Measurements from ENCODE around the gene KRTAP10-3. TPM values are rescaled to one million over a fixed set of nuclear protein-coding genes. Genes with fewer than 3 reads are reported as not detected.
"Not testable (repeated sequence)": the region's sequence is repeated elsewhere in the genome, so short reads cannot be mapped to it uniquely, and the experiment has no call there.

The KRTAP10-3 gene
- total RNA-seq, 4 donors from 2014 or later, result not detected

DNA sequence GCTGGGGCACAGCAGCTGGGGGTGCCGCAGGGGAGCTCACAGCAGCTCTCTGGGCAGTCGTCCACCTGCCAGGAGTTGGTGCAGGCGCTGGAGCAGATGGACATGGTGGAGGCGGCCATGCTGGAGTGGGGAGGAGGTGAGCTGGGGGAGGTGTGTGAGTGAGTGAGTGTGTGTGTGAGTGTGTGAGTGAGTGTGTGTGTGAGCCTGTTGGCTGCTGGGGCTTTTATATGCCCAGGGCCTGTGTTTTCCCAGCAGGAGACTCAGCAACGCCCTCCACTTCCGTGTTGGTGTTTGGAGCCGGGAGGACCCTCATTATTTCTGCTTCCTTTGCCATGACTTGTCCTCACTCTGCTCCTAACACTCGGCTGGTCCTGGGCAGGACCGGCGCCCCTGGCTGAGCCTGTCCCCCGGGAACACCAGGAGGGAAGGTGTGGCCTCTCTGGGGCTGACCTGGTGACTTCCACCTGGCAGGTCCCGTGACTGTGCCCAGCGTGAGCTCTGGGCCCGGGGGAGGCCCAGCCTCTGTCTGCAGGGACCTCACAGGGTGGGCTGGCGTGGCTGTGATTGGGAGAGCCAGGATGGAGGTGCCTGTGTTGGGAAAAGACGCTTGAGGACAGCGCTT is 7.1 kb downstream of the KRTAP10-3 start, which contains the start of gene KRTAP10-2:
TSS of gene KRTAP10-2 (minus strand) at position 166 of the 622 bp plus-strand sequence. CDS start at position 119, 47 bp downstream.
- DNase-seq, result no peak
- WGBS, 2 donors, result 32 to 42% methylated on average over 4 to 11 of the region's 17 CpGs
- TF ChIP-seq POLR2A (IDR thresholded peaks at IDR 0.05), result no peak
- TF ChIP-seq, protein P1, sequence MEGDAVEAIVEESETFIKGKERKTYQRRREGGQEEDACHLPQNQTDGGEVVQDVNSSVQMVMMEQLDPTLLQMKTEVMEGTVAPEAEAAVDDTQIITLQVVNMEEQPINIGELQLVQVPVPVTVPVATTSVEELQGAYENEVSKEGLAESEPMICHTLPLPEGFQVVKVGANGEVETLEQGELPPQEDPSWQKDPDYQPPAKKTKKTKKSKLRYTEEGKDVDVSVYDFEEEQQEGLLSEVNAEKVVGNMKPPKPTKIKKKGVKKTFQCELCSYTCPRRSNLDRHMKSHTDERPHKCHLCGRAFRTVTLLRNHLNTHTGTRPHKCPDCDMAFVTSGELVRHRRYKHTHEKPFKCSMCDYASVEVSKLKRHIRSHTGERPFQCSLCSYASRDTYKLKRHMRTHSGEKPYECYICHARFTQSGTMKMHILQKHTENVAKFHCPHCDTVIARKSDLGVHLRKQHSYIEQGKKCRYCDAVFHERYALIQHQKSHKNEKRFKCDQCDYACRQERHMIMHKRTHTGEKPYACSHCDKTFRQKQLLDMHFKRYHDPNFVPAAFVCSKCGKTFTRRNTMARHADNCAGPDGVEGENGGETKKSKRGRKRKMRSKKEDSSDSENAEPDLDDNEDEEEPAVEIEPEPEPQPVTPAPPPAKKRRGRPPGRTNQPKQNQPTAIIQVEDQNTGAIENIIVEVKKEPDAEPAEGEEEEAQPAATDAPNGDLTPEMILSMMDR (IDR thresholded peaks at IDR 0.05), result no peak
- Histone ChIP-seq H3K4me1 (peaks cover 0 to 35% (median 5%) of the 10 kb centered on the region in 3 donors), H3K27me3 (peaks cover 0 to 62% (median 0%) of the 10 kb centered on the region in 4 donors), H3K9me3 (peaks cover 0 to 6% (median 0%) of the 10 kb centered on the region in 3 donors), H3K27ac (no peak within 1 kb of the TSS), H3K36me3 (no peaks in the 10 kb centered on the region), H3K4me3 (no peak within 1 kb of the TSS)
- intact Hi-C loops (cut with DNase I), result no loop called here

DNA sequence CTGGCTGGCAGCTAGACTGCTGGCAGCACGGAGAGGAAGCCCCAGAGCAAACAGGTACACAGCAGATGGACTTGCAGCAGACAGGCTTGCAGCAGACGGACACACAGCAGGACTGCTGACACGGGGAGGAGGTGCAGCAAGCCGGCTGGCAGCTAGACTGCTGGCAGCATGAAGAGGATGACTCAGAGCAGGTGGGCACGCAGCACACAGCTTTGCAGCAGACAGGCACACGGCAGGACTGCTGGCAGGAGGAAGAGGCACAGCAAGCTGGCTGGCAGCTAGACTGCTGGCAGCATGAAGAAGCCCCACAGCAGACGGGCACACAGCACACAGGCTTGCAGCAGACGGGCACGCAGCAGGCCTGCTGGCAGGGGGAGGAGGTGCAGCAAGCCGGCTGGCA is 7.8 kb downstream of the KRTAP10-3 start:
- DNase-seq, result no peak
- Histone ChIP-seq H3K4me3 (no peak overlapping the region), H3K4me1 (peaks cover 0 to 35% (median 5%) of the 10 kb centered on the region in 3 donors), H3K9me3 (peaks cover 0 to 11% (median 0%) of the 10 kb centered on the region in 3 donors), H3K36me3 (no peaks in the 10 kb centered on the region), H3K27me3 (peaks cover 0 to 57% (median 0%) of the 10 kb centered on the region in 4 donors), H3K27ac (no peak overlapping the region)
- no peak for TF ChIP-seq POLR2A (IDR thresholded peaks at IDR 0.05)
- TF ChIP-seq, protein P1 (IDR thresholded peaks at IDR 0.05), result peak in 1 of 6 experiments; percentile 41
- 15 to 17% methylated on average over 5 to 6 of the region's 10 CpGs for whole genome bisulfite sequencing, 2 donors
- intact Hi-C loops (cut with DNase I), result no loop called here

DNA sequence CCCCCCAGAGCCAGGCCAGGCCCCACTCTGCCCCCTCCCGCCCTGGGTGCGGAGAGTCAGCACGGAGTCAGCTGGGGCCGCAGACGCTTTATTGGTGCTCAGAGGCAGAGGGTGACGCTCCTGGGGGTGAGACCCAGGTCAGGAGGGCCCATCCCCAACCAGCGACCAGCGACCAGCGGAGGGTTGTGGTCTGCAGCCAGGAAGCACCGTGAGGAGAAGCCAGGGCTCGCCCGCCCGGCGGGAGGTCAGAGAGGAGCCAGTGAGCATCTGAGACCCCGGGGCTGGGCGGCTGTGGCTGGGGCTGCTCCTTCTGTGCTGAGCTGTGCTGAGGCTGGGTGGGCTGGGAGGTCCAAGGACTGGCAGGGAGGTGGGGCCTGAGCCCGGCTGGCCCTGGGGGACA is 8.3 kb downstream of the KRTAP10-3 start:
- peaks cover 0 to 35% (median 5%) of the 10 kb centered on the region in 3 donors for H3K4me1 ChIP-seq
- H3K9me3 ChIP-seq, result peaks cover 0 to 11% (median 0%) of the 10 kb centered on the region in 3 donors
- H3K27ac ChIP-seq; intact Hi-C loops (cut with DNase I); H3K36me3 ChIP-seq; DNase-seq; H3K4me3 ChIP-seq: not testable (repeated sequence)
- H3K27me3 ChIP-seq, result peaks cover 0 to 52% (median 0%) of the 10 kb centered on the region in 4 donors
- WGBS, 2 donors, result 0% methylated on average over 1 of the region's 17 CpGs; no CpG with 5 or more reads in 1 of the 2 donors

DNA sequence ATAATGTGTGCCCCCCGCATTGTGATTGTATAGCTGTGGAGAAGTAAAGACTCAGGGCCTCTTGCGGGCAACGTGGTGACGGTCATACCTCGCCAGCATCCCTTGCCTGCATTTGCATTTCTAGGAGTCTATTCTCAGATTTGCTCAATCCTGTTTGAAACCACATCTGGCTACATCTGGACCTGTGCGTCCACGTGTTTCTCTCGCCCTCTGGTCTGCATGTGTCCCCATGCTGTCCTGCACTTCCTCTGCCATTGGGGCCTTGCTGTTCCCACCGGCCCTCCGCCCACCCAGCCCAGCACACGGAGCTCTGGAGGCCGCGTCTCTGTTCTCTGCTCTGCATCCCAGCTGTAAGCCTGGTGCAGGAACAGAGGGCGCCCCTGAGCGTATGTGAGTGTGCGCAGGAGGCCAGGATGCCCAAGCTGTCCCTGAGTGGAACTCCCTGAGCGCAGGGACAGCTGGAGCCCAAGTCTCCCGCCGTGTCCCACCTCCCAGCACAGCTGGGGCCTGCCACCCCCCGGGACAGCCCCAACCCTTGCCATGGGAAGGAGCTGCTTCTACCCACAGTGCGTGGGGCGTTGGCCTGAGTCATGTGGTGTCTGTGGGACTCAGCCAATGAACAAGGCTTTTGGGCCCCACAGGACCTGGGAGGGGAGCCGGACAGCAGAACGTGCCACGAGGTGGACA is 8.9 kb downstream of the KRTAP10-3 start:
- Histone ChIP-seq H3K27ac (no peak overlapping the region), H3K4me3 (no peak overlapping the region), H3K36me3 (no peaks in the 10 kb centered on the region), H3K9me3 (peaks cover 0 to 11% (median 0%) of the 10 kb centered on the region in 3 donors), H3K4me1 (peaks cover 0 to 35% (median 5%) of the 10 kb centered on the region in 3 donors), H3K27me3 (peaks cover 0 to 49% (median 0%) of the 10 kb centered on the region in 4 donors)
- TF ChIP-seq, protein P1 (IDR thresholded peaks at IDR 0.05), result no peak
- TF ChIP-seq POLR2A (IDR thresholded peaks at IDR 0.05), result no peak
- 61 to 66% methylated on average over 12 to 13 of the region's 25 CpGs for WGBS, 2 donors
- DNase-seq, result no peak
- intact Hi-C loops (cut with DNase I), result no loop called here

DNA sequence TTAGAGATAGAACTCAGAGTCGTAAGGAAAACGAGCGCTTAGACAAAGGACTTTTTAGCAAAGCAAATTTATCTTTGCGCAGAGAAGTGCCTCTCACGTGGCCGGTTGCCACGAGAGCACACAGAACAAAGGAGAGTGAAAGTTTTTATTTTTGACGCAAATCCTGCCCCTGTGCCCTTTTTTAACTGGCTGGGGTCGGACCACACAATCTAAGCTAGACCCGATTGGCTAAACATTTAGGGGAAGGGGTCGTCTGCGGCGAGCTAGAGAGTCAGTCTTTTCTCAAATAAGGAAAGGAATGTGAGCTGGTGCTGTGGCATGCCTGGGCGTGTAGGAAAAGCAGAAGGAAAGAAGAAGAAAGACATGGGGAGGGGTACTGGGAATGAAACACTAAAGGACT is 9.7 kb downstream of the KRTAP10-3 start:
- H3K36me3 ChIP-seq, result no peaks in the 10 kb centered on the region
- no peak for DNase-seq
- no peak overlapping the region for H3K27ac ChIP-seq
- peaks cover 0 to 45% (median 0%) of the 10 kb centered on the region in 4 donors for H3K27me3 ChIP-seq
- no peak for TF ChIP-seq POLR2A (IDR thresholded peaks at IDR 0.05)
- TF ChIP-seq, protein P1 (IDR thresholded peaks at IDR 0.05), result no peak
- peaks cover 0 to 11% (median 0%) of the 10 kb centered on the region in 3 donors for H3K9me3 ChIP-seq
- H3K4me3 ChIP-seq, result peak overlapping the region in 1 of 4 donors; percentile 30
- intact Hi-C loops (cut with DNase I), result no loop called here
- 25 to 29% methylated on average over 13 to 14 of the region's 14 CpGs for WGBS, 2 donors
- H3K4me1 ChIP-seq, result peaks cover 0 to 35% (median 5%) of the 10 kb centered on the region in 3 donors
